Measurements from ENCODE around the gene GRIA1.

GRIA1 gene

GRCh38 chr5:153594785-153595184, 104.3 kb downstream of the GRIA1 start:
- H3K27ac ChIP-seq, result no peak overlapping the region
- H3K4me3 ChIP-seq, result no peak overlapping the region

GRCh38 chr5:153598099-153598498, 107.6 kb downstream of the GRIA1 start:
- H3K27ac ChIP-seq, result no peak overlapping the region
- no peak overlapping the region for H3K4me3 ChIP-seq

DNA sequence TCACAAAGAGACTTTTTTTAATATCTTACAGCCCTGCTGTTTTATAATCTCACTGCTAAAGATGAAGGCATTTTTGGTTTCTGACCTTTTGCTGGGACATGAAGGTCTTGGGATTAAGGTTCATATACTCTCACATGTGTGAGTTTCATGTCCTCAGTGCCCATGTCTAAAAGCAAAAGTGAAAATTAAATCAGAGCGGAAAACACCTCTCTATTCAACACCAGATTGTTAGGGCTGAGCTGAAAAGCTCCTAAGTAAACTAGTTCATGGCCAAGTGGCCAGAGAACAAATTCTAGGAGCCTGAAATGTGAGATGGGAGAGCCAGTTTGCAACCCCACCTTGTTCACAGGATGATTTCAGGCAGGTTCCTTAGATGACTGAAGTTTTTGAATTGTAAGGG, 110.9 kb downstream of the GRIA1 start:
- Histone ChIP-seq H3K4me3 (no peak overlapping the region), H3K27ac (no peak overlapping the region)

DNA sequence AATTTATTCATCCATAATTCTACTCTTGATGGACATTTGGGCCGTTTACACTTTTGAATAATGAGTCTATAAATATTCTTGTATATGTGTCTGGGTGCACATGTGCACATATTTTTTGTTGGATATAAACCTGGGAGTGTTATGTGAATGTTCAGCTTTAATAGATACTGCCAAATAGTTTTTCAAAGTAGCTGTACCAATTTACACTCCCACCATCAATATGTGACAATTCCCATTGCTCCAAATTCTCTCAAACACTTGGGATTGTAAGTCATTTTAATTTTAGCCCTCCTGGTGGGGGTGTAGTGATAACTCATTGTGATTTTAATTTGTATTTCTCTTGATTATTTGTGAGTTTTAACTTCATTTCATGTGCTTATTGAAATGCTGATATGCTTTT, 114.9 kb downstream of the GRIA1 start:
- Histone ChIP-seq H3K27ac (no peak overlapping the region), H3K4me3 (no peak overlapping the region)

GRCh38 chr5:153610009-153610408, 119.5 kb downstream of the GRIA1 start:
- no peak overlapping the region for H3K4me3 ChIP-seq
- H3K27ac ChIP-seq, result no peak overlapping the region

DNA sequence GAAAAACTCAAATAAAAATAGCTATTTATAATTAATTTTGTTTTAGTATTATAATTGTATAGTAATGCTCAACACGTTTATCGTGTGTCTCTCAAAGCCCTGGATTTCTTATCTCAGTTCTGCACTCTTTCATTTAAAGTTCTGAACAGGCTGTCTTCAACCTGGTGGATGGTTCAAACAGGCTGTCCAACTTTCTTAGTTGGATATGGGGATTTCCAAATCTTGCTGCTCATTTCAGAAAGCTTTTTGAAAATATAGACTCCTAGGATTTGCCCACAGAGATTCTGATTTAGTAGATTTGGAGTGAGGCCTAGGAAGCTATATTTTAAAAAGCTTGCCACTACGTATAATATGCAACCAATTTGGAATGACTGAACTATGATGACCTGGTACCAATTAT, 120.3 kb downstream of the GRIA1 start:
- Histone ChIP-seq H3K27ac (no peak overlapping the region), H3K4me3 (no peak overlapping the region)

DNA sequence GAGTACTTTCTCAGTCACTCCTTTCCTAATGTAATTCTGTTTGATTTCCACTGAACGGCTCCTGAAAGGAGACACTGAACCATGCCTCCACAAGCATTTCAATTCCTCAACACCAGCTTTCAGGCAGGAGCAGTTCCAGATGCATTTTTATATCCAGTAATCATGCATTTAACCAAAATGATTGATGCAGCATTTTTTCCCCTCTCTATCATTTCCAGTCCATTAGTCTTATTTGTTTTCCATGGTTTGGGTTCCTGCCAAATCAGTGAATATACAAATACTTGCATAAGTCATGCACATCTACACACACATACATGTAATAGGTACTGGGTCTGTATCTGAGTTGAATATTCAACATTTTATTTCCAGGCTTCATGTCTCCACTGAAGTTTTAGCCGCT, 122.7 kb downstream of the GRIA1 start:
- Histone ChIP-seq H3K4me3 (no peak overlapping the region), H3K27ac (no peak overlapping the region)

DNA sequence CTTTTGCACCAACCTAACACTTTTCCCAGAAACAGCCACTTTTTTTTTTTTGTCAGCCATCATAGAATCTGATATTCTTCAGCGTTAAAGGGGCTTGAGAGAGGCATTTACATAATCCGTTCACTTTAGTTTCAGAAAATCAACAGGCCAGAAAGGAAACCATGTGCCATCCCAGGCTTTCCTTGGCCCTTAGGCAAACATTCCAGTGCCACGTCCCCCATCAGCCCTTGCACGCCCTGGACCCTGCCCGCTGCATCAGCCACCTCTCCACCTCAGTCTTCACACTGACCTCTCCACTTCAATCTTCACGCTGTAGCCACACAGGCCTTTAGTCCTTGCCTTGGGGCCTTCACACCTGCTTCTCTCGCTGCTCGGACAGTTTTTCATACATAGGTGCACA, 123.2 kb downstream of the GRIA1 start:
- Histone ChIP-seq H3K27ac (no peak overlapping the region), H3K4me3 (no peak overlapping the region)

- no peak overlapping the region for H3K27ac ChIP-seq
- no peak overlapping the region for H3K4me3 ChIP-seq
Measured at GRCh38 chr5:153617190-153617589, 126.7 kb downstream of the GRIA1 start.

GRCh38 chr5:153618307-153618706, 127.8 kb downstream of the GRIA1 start:
- Histone ChIP-seq H3K4me3 (no peak overlapping the region), H3K27ac (no peak overlapping the region)

- Histone ChIP-seq H3K4me3 (no peak overlapping the region), H3K27ac (no peak overlapping the region)
Measured at GRCh38 chr5:153618867-153619266, 128.4 kb downstream of the GRIA1 start.

DNA sequence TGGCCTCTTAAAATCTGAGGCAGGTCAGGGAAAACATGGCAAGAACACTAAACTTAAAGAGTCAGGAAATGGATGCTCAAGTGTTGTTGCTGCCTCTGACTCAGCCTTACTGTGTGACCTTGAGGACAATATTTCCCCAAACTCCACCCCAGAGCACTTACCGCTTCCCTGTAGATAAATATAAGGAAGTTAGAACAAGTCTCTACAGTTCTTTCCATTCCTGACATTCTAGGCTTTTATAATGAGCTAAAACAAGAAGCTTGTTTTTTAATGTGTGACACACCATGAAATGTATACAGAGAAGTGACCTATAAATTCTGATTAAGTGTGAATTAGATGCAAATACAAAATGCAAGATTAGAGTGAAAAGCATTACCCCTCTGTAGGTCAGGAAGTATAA, 129.3 kb downstream of the GRIA1 start:
- H3K4me3 ChIP-seq, result no peak overlapping the region
- H3K27ac ChIP-seq, result no peak overlapping the region

- no peak overlapping the region for H3K27ac ChIP-seq
Measured at GRCh38 chr5:153623124-153623523, 132.7 kb downstream of the GRIA1 start.

DNA sequence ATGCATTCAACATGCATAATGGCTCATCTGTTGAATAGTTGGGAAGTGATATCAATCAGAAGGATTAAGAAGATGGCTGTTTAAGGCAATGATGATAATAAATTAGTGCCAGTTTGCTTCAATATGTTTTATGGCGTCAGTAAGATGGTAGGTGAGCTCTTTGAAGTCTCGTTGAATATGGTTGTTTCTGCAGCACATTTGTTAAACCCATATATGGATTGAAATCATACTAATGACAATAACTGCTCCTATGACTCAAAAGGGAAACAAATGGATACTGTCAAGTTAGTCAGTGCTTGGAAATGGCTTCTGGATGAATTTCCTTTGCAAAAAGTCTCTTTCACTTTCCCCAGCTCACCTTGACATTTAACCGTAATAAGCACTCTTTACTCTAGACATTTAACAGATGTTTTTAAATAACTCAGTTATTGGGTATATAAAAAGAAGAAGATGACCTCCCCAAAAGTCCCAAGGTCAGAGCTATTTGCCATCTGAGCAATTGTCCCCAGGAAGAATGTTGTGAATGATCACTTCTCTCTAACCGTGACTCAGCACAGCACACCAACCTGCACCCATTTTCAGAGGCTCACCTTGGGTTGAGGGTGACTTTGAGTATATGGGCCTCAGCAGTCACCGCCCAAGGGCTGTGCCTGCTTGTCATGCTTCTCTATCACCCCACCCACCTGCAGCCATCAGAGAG, 133.4 kb downstream of the GRIA1 start:
- no peak overlapping the region for H3K27ac ChIP-seq
- no peak overlapping the region for H3K4me3 ChIP-seq

More at GRCh38 chr5:153623124-153623523, 132.7 kb downstream of the GRIA1 start:
- H3K4me3 ChIP-seq, result no peak overlapping the region

DNA sequence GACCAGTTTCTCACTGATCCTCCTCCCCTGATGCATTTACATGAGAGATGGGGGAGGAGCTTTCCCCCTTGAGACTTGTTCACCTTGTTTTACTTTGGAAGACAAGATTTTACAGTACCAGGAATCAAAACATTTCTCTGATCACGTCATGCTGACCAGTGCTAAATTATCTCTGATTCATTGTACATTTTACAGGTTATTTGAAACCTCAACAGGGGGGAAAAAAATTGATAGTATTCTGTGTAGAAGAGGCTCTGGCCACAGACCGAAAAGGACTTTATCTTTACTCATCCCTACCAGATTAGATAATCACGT, 133.9 kb downstream of the GRIA1 start:
- Histone ChIP-seq H3K4me3 (no peak overlapping the region), H3K27ac (no peak overlapping the region)

DNA sequence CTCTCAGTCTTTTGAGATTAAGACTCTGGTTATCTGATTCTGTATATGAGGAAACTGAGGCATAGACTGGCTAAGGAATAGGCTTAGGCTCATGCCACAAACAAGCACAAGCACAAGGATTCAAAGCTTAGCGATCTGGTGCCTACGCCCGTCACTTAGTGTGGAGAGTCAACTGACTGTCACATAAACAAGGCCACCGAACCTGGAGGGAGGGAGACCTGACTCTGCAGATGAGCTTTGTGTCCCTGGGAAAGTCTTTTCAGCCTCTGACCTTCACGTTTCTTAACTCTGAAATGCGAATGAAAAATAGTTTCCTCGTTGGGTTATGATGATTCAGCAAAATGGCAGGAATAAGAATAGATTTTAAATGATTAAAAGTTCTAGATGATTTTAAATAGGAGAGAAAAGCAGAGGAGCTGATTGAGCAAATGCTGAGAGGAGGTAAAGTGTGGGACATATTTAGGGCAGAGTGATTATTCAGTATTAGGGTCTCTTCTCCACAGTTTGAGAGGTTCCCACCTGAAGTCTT, 135.4 kb downstream of the GRIA1 start:
- no peak overlapping the region for H3K4me3 ChIP-seq
- H3K27ac ChIP-seq, result no peak overlapping the region

DNA sequence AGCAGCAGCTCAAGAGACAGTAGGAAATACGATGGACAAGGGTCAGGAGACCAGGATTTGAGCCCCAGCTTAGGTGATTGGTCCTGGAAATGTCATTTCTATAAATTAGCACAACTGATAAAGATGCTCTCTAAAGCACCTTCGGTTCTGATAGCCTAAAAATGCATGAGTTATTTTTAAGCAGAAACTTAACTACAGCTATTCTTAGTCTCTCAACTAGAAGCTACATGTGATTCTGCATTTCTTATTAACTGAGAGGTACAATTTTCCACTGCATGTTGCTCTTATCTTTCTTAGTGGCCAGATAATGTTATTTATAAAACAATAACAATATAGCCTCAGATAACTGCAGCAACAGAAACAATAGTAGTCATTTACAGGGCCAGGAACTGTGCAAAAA, 136.4 kb downstream of the GRIA1 start:
- H3K4me3 ChIP-seq, result no peak overlapping the region
- H3K27ac ChIP-seq, result no peak overlapping the region

GRCh38 chr5:153629027-153629895, 138.8 kb downstream of the GRIA1 start:
- peak overlapping the region in 4 of 21 experiments; percentile 18 to 54 (median 41) for H3K27ac ChIP-seq
- no peak overlapping the region for H3K4me3 ChIP-seq

GRCh38 chr5:153630546-153630945, 140.1 kb downstream of the GRIA1 start:
- Histone ChIP-seq H3K4me3 (no peak overlapping the region), H3K27ac (no peak overlapping the region)

GRCh38 chr5:153632748-153633290, 142.3 kb downstream of the GRIA1 start:
- no peak overlapping the region for H3K27ac ChIP-seq
- no peak overlapping the region for H3K4me3 ChIP-seq

All from skin epidermis (tissue), 12 donors.